ENCODE data around the gene RIMS4.

The RIMS4 gene

DNA sequence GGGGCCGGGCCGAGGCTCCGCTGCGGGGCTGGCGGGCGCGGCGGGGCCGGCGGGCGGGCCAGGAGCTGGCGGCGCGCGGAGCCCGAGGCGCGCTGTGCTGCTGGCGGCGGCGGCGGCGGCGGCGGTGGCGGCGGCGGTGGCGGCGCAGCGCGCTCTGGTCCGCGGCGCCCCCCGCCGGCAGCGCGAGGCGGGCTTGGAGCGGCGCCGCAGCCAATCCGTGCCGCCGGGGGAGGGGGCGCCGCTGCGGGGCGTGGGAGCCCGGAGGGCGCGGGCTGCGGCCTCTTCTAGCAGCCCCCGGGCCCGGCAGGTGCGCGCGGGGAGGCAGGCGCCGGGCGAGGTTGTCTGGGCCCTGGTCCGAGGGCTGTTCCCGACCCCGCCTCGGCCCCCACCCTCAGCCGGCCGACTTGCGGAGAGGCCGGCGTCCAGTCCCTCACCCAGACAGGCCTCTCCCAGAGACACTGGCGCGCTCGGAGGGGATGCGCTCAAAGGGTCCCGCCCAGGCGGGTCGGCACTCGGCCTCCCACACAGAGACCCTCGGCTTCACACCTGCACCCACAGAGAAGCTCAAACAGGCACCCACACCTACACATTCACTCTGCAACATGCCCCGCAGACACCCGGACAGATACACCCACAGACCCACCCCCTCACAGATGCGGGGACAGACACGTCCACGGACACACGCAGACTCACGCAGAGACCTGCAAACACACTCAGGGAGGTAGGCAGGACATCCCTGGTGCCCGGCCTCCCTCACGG lies at the start of gene RIMS4:
TSS of gene RIMS4 (minus strand) at position 156 of the 759 bp plus-strand sequence. CDS start 275 bp downstream, outside the sequence.
- no peak for DNase-seq

DNA sequence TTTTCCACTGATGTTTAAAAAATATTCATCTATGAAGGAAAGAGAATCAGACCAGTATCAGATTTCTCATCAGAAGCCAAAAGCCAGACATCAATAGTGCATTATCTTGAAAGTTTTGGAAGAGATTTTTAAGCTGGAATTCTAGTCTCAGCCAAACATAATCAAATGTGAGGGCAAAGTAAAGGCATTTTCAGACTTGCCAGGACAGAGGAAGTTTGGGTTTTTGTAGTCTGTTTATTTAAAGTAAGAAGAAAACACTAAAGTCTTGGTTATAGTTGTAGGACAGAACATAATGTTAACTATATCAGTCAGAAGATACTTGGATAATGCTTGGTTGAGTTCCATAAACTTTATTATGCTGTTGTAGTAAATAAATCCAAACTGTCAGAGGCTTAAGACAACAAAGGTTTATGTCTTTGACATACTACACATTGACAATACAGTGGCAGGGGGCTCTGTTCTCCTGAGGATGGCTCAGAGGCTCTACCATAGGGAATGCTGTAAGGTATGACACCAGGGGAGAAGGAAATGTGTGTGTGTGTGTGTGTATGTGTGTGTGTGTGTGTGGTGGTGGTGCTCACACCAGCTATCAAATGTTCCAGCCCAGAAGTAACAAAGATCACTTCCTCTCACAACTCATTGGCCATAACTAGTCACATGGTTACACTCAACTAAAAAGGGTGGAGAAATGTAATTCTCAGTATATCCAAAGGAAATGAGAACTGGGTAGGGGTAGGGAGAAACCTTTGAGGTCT lies 48.4 kb upstream of the RIMS4 start:
- DNase-seq: no peak

DNA sequence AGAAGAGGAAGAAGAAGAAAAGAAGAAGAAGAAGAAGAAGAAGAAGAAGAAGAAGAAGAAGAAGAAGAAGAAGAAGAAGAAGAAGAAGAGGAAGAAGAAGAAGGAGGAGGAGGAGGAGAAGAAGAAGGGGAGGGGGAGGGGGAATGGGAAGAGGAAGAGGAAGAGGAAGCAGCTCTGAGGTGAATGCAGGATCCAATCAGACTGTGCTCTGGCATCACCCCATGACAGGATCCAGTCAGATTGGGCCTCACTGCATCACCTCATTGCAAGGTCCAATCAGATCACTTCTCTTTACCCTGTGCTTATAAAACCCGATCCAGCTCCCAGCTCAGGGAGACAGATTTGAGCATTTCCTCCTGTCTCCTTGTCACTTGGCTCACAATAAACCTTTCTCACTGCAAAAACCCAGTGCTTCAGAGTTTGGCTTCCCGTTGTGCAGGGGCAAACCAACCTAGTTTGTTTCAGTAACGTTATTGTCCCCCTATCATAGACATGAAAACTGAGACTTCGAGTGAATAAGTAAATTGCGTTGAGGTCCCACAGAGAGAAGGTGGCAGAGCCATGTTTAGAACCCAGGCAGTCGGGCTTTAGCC lies 46.6 kb upstream of the RIMS4 start:
- DNase-seq: no peak

DNA sequence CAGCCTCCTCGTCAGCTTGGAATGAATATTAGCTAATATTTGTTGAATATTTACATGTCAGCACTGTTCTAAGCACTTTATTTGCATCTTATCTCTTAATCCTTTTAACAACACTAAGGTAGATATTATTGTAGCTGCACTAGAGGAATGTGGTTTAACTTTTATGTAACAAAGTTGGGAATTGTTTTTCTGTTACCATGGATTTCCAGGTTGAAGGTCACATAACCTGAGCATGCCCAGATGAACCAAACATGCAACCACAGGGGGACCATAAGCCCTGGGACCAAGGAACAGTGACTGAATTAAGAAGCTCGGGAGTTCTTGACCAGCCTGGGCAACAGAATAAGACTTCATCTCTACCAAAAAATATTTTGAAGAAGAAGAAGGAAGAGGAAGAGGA lies 46.1 kb upstream of the RIMS4 start:
- no peak for DNase-seq

DNA sequence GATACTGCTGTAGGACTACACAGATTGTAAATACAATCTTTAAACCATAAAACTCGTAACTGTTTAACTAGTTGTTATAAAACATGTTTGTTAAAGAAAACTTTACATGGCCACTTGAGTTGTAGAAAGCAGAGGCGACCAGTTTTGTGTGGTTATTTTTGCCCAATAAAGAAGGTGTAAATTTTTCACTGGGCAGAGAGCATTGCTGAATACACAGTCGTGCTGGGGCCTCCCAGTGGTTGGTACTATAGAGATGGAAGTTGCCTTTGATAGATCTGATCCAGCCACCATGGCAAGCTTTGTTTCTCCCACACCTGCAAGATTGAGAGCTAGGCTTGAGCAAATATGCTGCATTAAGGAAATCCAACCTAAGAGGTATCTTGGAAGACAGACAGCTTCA lies 41.2 kb upstream of the RIMS4 start:
- DNase-seq: no peak

DNA sequence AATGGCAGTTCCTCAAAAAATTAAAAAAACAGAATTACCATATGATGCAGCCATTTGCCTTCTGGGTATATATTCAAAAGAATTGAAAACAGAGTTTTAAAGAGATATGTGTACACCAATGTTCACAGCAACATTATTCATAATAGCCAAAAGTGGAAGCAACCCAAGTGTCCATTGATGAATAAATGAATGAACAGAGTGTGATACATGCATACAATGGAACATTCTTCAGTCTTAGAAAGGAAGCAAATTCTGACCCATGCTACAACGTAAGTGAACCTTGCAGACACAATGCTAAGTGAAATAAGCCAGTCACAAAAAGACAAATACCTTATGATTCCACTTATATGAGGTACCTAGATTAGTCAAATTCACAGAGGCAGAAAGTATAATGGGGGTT lies 40.5 kb upstream of the RIMS4 start:
- no peak for DNase-seq

DNA sequence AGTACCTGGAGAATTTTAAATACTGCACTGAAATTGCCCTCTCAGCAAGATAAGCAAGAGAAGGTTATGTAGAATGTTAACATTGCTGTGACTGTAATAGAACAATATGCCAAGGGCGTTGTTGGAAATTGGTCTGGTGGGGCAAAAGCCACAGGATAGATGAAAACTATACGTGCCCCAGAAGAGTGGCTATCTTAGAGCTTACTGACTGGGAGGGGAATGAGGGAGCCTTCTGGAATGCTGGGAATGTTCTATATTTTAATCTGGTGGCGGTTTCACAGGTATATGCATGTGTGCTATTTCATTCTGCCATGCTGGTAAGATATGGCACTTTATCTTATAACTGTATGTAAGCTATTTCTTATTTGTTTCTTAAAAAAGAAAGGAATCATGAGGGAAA lies 39.9 kb upstream of the RIMS4 start:
- no peak for DNase-seq

DNA sequence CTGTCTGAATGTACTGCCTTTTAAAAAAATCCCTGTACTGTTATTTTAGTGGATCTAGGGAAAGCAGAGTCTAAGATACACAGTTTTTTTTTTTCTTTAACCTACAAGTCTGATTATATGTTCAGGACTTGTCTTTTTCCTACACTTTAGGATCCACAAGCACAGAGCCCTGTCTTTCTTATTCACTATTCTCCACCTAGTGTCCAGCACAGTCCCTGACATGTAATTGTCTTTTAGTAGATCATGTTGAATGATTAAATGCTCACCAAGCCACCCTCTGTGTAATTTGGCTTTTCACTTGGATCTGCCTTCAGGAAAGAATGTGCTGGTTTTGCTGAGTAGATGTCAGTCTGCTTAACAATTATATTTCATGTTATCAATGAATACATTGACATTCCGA lies 39.4 kb upstream of the RIMS4 start:
- DNase-seq: no peak

DNA sequence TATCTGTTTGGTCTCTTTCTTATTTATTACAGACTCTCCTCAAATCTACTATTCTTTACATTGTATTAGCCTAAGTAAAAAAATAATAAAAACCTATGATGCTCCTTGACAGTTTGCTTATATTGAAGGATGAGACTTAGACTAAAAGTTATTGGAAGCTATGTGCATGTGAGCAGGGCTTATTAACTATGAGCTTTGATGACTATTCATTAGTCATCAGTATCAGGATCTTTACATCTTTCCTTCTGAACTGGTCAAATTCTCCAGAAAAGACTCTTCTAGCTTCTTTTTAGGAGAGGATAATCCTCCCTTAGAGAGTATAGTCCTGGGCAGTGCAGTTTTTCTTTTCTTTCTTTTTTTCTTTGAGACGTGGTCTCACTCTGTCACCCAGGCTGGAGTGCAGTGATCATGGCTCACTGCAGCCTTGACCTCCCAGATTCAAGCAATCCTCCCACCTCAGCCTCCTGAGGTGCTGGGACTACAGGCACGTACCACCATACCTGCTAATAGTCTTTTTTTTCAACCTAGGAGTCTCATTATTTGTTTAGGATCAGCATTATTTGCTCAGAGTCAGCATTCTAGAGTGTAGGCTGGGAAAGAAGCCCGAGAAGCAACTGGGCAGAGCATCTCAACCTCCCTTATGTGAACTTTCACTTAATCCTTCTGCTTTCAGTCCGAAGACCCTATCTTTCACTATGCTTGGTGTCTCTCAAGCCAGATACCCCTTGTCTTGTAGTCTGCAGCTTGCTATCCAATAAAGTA lies 38.1 kb upstream of the RIMS4 start:
- no peak for DNase-seq

DNA sequence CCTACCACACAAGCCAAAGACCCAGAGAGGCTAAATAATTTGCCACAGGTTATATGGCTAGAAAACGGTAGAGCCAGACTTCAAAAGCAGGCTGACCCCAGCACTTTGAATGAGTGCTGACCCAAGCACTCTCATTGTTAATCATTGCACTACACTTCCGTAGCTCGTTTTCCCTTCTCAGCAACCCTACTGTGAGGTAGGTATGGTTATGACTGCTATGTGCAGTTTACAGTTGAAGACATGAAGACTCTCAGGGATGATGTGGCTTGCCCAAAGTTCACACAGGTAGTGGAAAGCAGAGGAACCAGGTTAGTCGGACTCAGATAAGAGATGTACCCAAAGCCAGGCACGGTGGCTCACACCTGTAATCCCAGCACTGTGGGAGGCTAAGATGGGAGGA lies 33.5 kb upstream of the RIMS4 start:
- no peak for DNase-seq

DNA sequence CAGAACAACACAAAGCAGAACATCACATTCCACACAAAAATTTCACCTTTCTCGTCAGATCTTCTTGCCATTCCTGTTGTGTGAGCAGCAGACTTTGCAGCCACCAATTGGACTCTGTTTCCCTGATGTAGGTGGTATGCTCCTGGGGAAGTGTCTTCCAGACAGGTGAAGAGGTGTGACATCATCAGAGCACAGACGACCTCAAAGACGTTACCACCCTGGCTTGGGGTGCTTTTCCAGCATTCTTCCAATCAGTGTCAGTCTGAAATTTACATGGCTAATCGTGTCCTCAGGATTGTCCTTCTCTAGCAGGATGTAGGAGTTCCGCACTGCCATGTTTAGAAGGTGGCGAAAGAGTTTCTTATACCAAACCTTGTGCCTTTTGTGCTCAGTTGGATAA lies 31.6 kb upstream of the RIMS4 start:
- no peak for DNase-seq

DNA sequence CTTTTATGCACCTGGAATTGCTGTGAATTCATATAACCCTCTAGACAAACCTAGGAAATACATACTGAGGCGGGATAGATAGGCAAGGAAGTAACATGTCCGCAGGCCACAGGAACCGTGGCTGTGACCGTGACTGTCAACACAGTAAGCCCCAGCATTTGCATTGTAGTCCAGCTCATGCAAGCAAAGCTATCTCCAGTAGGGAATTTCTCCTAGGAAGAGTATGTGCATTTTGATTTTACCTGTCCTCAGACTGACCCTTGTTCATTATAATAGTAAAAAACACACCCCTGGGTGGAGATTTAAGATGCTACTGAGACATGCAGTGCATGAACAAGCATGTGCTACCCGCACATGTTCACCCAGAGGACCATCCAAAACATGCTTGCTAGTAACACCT lies 30.5 kb upstream of the RIMS4 start:
- DNase-seq: no peak

DNA sequence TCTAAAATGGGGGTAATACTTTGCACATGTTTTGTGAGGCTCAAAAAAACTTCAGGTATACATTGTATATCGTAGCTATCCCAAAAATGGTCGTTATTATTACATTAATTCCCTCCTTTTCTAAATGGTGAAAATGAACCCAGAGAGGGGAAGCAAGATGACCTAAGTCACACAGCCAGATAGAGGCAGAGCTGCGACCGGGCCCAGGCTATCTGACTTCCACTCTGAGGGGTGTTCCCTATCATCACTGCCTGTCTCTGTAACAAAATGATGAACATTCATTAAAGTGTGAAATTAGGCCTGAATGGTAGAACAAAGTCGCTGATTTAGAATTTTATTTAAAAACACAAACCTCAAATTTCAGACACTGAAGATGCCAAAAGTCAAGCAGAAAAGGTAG lies 29.1 kb upstream of the RIMS4 start:
- no peak for DNase-seq

DNA sequence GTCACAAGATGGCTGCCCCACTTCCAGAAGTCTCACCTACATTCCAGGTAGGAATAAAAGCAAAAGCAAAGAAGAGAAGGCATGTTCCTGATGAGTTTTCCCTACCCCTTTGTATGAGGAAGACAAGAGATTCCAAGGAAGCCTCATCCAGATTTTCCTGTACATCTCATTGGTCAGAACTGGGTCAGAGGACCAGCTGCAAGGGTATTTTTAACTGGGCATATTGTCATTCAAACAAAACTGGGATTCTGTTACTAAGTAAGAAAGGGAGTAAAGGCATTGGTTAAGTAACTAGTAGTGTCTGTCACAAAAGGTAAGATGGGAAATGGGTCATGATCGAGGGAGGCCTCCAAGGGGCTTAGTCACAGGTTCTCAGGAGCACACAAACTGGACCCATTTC lies 28.2 kb upstream of the RIMS4 start:
- DNase-seq: no peak

DNA sequence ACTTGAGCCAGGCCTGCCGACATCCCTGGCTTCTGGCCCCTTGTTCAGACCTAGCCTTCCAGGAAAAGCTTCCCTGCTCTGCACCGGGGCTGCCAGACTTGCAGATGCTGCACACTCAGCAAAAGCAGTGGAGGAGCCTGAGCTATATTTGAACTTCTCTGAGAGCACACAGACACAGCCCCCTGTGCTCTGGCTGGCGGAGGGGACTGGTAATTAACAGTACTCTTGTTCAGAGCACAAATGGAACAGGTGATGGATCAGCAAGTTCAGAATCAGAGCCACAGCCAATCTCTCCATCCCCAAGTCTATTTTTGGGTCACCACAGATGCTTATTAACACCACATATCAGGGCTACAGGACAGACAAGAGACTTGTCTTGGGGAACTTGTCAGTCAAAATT lies 27.6 kb upstream of the RIMS4 start:
- DNase-seq: no peak

DNA sequence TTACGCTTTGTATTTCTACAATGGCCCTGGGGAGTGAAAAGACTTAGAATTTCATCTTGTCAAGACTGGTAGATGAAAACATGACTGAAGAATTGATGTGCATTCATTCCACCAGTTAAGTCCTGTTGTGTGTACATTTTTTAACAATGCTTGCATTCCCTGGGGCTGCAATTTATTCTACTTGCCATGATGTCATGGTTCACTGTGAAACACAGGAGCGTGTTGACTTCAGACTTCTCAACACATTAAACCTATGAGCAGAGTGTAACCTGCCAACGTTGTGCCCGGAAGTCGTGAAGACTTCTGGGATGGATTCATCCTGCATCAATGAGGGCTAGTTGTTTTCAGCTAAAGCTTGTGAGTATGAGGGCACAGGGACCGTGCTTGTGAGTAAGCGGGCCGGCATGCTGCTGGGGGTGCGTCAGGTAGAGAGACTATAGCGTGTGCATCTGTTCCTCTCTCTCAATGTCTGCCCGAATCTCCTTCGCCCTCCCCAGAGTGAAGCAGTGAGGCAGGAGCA lies 26.3 kb upstream of the RIMS4 start:
- DNase-seq: no peak

DNA sequence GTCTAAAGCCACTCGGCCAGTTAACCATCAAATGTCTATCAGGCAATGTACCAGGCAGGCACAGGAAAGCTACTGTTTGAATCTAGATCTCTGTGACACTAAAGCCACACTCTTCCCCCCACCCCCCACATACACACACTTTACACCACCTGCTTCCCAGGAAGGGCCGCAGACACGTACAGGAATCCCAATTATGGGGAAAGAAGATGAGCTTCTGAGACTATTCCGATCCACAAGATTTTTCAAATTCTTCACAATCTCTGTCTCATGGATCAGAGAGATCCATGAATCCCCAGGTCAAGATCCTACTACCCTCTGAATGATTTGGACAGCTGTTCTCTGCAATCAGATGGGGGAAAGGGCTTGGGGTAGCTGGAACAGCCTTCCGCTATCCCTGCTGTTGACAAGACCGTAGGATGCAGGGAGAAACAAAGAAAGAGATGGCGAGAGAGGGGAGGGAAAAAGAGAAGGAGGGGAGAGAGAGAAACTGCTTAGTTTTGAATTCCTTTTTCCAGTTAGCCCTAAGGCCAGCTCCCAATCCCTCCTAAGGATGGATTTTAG lies 25.4 kb upstream of the RIMS4 start:
- DNase-seq: no peak

DNA sequence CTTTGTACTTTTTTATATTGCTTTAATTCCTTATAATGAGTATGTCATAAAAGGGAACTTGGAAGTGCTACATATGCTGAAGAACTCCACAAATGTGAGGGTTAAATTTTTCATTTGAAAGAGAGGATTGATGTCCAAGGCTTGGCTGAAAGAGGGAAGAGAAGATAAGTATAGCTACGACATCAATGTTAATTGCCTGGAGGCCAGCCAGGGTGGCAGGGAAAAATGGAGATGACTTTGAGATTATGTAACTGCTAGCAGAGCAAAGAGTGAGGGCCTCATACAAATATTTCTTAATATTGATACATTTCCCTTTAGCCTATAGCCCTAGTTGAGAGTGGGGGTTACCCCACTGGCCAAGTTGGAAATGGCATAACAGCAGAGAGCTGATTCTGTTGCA lies 24.8 kb upstream of the RIMS4 start:
- DNase-seq: no peak

DNA sequence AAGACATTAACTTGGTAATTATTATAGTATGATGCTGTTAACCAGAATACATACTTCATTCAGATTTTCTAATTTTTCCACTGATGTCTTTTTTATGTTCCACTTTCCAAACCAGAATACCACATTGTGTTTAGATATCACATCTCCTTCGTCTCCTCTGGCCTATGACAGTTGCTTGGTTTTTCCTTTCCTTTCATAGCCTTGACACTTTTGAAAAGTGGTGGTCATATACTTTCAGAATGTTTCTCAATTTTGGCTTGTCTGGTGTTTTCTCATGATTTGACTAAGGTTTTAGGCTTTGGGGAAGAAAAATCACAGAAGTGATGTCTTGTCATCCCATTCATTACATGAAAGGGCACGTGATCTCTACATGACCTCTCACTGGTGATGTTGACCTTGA lies 24.3 kb upstream of the RIMS4 start:
- DNase-seq: no peak

DNA sequence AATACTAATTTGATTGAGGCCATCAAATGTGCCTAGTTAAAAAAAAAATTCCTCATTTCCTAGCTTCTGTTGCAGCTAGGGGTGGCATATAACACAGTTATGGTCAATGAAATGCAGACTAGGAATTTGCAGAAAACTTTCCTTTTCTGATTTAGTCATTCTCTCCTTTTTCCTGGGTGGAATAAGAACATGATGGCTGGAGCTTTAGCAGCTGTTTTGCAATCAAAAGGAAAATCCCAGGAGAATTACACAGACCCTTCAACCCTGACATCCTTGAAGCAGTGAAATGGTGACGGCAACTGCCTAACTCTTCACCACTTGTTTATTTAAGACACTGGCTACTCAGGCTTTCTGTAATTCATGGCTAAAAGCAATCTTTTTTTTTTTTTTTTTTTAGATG lies 23.1 kb upstream of the RIMS4 start:
- no peak for DNase-seq

DNA sequence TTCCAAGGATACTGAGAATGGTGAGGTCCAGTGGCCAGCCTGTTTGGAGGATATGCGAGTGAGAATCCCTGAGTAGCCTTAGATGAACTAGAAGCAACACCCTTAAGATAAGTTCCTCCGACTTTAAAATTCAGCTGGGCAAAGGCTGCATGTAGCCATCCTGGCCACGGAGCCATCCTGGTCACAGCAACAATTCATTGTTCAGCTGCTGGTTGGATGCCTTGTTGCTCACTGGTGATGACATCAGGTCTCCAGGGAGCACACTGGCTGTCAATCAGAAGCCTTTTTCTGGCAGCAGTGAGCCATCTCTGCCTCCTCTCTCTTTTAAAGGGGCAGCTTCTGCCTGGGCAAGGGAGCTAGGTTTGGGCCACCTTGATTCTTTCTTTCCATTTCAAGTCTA lies 22.4 kb upstream of the RIMS4 start:
- DNase-seq: no peak

DNA sequence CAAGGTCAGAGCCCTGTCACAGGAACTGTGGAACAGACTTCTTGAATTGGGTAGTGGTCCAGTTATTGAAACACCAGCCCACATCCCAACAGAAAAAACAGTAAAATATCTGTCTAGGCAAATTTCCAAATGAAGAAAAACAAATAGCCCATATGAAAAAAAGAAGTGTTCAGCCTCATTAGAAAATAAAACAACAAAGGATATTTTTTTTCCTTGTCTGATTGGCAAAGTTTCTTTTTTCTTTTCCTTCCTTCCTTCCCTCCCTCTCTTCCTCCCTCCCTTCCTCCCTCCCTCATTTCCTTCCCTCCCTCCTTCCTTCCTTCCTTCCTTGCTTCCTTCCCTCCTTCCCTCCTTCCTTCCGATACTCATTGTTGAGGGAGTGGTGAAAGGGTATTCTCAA lies 20.6 kb upstream of the RIMS4 start:
- DNase-seq: no peak

DNA sequence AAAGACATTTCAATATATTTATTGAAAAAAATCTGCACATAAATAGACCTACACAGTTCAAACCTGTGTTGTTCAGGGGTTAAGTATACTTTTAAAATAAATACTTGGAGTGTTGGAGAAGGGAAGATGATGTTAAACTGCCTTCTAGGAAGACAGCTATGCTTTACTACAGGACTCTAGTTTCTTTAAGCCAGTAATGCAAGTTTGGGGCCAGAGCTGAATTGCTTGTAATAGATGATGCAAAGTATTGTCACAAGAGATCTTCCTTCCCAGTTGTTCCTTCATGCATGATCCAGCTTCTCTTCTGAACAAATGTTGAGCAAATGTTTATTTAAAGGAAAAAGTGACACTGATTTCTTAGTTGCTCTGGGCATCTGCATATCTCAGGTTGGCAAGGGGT lies 20.2 kb upstream of the RIMS4 start:
- DNase-seq: no peak
